SK-N-MC (cell line): ENCODE data around the gene ZNF146.
"Not testable (repeated sequence)": the region's sequence is repeated elsewhere in the genome, so short reads cannot be mapped to it uniquely, and the experiment has no call there.

Source experiments
- DNase-seq: peaks from one replicate; pipeline ENCODE4 v3.0.0-alpha.2; 2011; ENCODE audit warnings: low read depth, low spot score
- H3K27ac ChIP-seq: fragments of 200-600 bp; sonication (generic); 2 replicates; pipeline ENCODE4 v1.5.1; 2016; ENCODE audit warnings: mixed run types
- H3K36me3 ChIP-seq: fragments of 200-600 bp; sonication (generic); 2 replicates; pipeline ENCODE4 v1.6.1; 2017; ENCODE audit warnings: antibody characterized with exemption, low read length, mixed read lengths; ENCODE audit not compliant: insufficient read depth
- H3K4me3 ChIP-seq: fragments of 200-600 bp; sonication (generic); 2 replicates; pipeline ENCODE4 v1.5.1; 2016
- H3K9ac ChIP-seq: fragments of 200-600 bp; sonication (generic); 2 replicates; pipeline ENCODE4 v1.8.0; 2017; ENCODE audit warnings: mixed run types, mixed read lengths; ENCODE audit not compliant: insufficient read length
- H3K9me3 ChIP-seq: fragments of 200-600 bp; sonication (generic); 2 replicates; pipeline ENCODE4 v1.6.1; 2017; ENCODE audit warnings: low read depth, mild to moderate bottlenecking, antibody characterized with exemption, low read length, moderate library complexity, mixed read lengths
- EZH2 ChIP-seq: fragments of 200-600 bp; sonication (generic); IDR thresholded peaks from one replicate; pipeline ENCODE4 v1.6.1; 2017; ENCODE audit warnings: antibody characterized with exemption
- FOXP2 ChIP-seq: optimal IDR thresholded peaks from 2 replicates; pipeline ENCODE3; 2011; ENCODE audit warnings: mild to moderate bottlenecking, moderate library complexity; ENCODE audit not compliant: insufficient read depth; ENCODE audit errors: extremely low read length, control extremely low read depth
- POLR2AphosphoS5 ChIP-seq: IDR thresholded peaks from 2 replicates; pipeline ENCODE4 v1.6.1; 2012; ENCODE audit warnings: mild to moderate bottlenecking, low read depth, low read length, borderline replicate concordance

The ZNF146 gene

GRCh38 chr19:36214386-36215275 is at the start of gene ZNF146, which contains the start of gene ZNF565:
TSS of gene ZNF146 (plus strand) at chr19:36215106. CDS start at chr19:36236441, 21,335 bp downstream.
TSS of gene ZNF565 (minus strand) at chr19:36214665. CDS start at chr19:36201985, 12,680 bp downstream.
- peak; percentile 91 for DNase-seq
- Histone ChIP-seq H3K9me3 (peaks cover 9% of the 10 kb centered on the region; the same call in 1 of the 2 replicates), H3K4me3 (peak within 1 kb of the TSS; percentile 100), H3K36me3 (peaks cover 34% of the 10 kb centered on the region), H3K9ac (peak within 1 kb of the TSS; percentile 100), H3K27ac (peak within 1 kb of the TSS; percentile 93)
- TF ChIP-seq EZH2 (no peak), POLR2AphosphoS5 (peak; percentile 96), FOXP2 (peak; percentile 33)

GRCh38 chr19:36169084-36169760 is 45.7 kb upstream of the ZNF146 start:
- no peaks in the 10 kb centered on the region for H3K9me3 ChIP-seq
- H3K4me3 ChIP-seq, result peak overlapping the region; percentile 39; the same call in 1 of the 2 replicates
- H3K36me3 ChIP-seq, result no peaks in the 10 kb centered on the region
- DNase-seq, result peak; percentile 3
- H3K27ac ChIP-seq, result peak overlapping the region; percentile 61
- no peak for TF ChIP-seq POLR2AphosphoS5
- TF ChIP-seq FOXP2, result no peak
- TF ChIP-seq EZH2, result no peak
- H3K9ac ChIP-seq, result no peak overlapping the region

DNA sequence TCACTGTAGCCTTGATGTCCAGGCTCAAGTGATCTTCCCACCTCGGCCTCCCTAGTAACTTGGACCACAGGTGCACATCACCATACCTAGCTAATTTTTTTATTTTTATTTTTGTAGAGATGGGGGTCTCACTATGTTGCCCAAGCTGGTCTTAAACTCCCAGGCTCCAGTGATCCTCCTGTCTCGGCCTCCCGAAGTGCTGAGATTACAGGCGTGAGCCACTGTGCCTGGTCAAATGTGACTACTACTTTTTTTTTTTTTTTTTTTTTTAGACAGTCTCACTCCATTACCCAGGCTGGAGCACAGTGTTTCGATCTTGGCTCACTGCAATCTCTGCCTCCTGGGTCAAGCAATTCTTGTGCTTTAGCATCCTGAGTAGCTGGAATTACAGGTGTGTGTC is 42.1 kb upstream of the ZNF146 start:
- Histone ChIP-seq H3K9me3 (no peaks in the 10 kb centered on the region), H3K36me3 (no peaks in the 10 kb centered on the region), H3K27ac (no peak overlapping the region), H3K9ac (no peak overlapping the region), H3K4me3 (no peak overlapping the region)
- no peak for DNase-seq
- no peak for TF ChIP-seq FOXP2
- TF ChIP-seq EZH2, result no peak
- no peak for TF ChIP-seq POLR2AphosphoS5

GRCh38 chr19:36173846-36174245 is 41.1 kb upstream of the ZNF146 start:
- H3K4me3 ChIP-seq, H3K36me3 ChIP-seq, H3K9me3 ChIP-seq, H3K27ac ChIP-seq, DNase-seq, H3K9ac ChIP-seq: not testable (repeated sequence)

DNA sequence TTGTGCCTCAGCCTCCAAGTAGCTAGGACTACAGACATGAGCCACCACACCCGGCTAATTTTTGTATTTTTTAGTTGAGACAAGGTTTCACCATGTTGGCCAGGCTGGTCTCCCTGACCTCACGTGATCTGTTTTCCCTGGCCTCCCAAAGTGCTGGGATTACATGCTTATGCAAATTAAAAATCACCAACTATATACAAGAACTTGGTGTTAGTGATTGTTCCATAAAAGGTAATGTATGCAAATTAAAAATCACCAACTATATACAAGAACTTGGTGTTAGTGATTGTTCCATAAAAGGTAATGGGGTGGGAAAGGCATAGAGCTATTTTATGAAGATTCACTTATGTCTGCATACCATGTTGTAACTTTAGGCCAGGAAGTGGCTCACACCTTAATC is 35.8 kb upstream of the ZNF146 start:
- not testable (repeated sequence) for H3K9ac ChIP-seq, DNase-seq, H3K9me3 ChIP-seq, H3K4me3 ChIP-seq, H3K27ac ChIP-seq
- peaks cover 13% of the 10 kb centered on the region for H3K36me3 ChIP-seq

DNA sequence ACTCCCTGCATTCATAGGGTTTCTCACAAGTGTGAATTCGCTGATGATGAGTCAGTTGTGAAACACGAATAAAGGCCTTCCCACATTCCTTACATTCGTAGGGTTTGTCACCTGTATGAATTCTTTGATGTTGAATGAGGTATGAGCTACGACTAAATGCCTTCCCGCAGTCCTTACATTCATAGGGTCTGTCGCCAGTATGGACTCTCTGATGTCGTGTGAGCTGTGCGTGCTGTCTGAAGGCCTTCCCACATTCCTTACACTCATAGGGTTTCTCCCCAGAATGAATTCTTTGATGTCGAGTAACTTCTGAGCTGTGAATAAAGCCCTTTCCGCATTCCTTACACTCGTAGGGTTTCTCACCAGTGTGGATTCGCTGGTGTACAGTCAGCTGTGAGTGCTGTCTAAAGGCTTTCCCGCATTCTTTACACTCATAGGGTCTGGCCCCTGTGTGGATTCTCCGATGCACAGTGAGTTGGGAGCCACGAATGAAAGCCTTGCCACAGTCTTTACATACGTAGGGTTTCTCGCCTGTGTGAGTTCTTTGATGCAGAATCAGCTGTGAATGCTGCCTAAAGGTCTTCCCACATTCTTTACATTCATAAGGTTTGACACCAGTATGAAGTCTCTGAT is 32.2 kb upstream of the ZNF146 start:
- Histone ChIP-seq H3K4me3 (no peak overlapping the region), H3K27ac (no peak overlapping the region), H3K36me3 (peaks cover 13% of the 10 kb centered on the region), H3K9me3 (no peaks in the 10 kb centered on the region), H3K9ac (no peak overlapping the region)
- TF ChIP-seq FOXP2, result no peak
- TF ChIP-seq POLR2AphosphoS5, result no peak
- no peak for TF ChIP-seq EZH2
- DNase-seq, result no peak

GRCh38 chr19:36183245-36183628 is 31.7 kb upstream of the ZNF146 start:
- Histone ChIP-seq H3K9ac (no peak overlapping the region), H3K27ac (no peak overlapping the region), H3K36me3 (peaks cover 13% of the 10 kb centered on the region), H3K9me3 (no peaks in the 10 kb centered on the region), H3K4me3 (no peak overlapping the region)
- TF ChIP-seq POLR2AphosphoS5 (no peak), EZH2 (no peak), FOXP2 (no peak)
- DNase-seq, result no peak

DNA sequence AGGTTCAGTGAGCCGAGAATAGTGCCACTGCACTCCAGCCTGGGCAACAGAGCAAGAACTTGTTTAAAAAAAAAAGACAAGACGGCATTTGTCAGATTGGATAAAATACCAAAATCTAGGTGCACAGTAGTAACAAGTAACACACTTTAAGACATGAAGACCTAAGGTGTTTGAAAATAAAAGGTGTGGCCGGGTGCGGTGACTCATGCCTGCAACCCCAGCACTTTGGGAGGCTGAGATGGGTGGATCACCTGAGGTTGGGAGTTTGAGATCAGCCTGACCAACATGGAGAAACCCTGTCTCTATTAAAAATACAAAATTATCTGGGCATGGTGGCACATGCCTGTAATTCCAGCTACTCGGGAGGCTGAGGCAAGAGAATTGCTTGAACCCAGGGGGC is 28.2 kb upstream of the ZNF146 start:
- not testable (repeated sequence) for H3K9me3 ChIP-seq, H3K27ac ChIP-seq, DNase-seq, H3K4me3 ChIP-seq, H3K9ac ChIP-seq
- H3K36me3 ChIP-seq, result peaks cover 13% of the 10 kb centered on the region

- TF ChIP-seq EZH2 (no peak), FOXP2 (no peak), POLR2AphosphoS5 (no peak)
- DNase-seq, result no peak
- no peak overlapping the region for H3K27ac ChIP-seq
- peaks cover 16% of the 10 kb centered on the region; the same call in 1 of the 2 replicates for H3K36me3 ChIP-seq
- no peak overlapping the region for H3K4me3 ChIP-seq
- no peaks in the 10 kb centered on the region for H3K9me3 ChIP-seq
- H3K9ac ChIP-seq, result no peak overlapping the region
Observed at GRCh38 chr19:36196249-36196648, 18.7 kb upstream of the ZNF146 start.
